ENCODE results near the gene PKN1. TPM values are rescaled to one million over a fixed set of nuclear protein-coding genes. Genes with fewer than 3 reads are reported as not detected.

Gene PKN1
- total and polyA plus RNA-seq, 2 of the 13 experiments (the other 11 are each of a cell fraction or from before 2014, with no cell fraction given): 45.7 to 54.5 TPM

DNA sequence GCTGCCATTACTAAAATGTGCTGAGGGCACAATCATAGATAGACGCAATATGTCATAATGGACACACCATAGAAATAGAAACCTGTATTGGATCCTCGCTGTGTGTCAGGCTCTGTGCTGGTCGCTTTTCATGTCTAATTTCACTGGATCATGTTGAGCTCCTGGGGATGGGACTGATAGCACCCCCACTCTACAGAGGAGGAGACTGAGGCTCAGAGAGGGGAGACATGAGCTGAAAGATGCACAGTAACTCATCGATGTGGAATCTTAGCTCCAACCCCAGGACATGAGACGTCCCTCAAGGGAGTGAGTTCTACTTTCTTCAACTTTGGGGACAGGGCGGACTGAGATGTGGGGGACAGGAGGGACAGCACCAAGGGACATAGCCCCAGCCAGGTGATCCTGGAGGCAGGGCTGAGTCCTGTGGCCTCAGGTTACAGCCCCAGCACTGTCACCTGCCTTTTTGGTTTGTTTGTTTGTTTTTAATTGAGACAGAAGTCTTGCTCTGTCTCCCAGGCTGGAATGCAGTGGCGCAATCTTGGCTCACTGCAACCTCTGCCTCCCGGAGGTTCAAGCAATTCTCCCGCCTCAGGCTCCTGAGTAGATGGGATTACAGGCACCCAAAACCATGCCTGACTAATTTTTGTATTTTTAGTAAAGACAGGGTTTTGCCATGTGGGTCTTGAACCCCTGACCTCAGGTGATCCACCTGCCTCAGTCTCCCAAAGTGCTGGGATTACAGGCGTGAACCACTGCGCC, 69.4 kb downstream of the PKN1 start (continued):
- 0 out of 2 replicates have a peak, but pooled peaks have one; percentile 29 for TF ChIP-seq NR2F6 (IDR thresholded peaks at IDR 0.05)
- TF ChIP-seq NR2F6 (CRISPR knock-in tag; IDR thresholded peaks at IDR 0.05): 0 out of 2 replicates have a peak, but pooled peaks have one; percentile 27
- no peak for TF ChIP-seq SRSF9 (IDR thresholded peaks at IDR 0.05; ENCODE audit: borderline replicate concordance, insufficient read depth, low read depth, low read length, poor library complexity, severe bottlenecking)
- no peak for TF ChIP-seq SP4 (CRISPR knock-in tag; IDR thresholded peaks at IDR 0.05)
- TF ChIP-seq, protein P1, sequence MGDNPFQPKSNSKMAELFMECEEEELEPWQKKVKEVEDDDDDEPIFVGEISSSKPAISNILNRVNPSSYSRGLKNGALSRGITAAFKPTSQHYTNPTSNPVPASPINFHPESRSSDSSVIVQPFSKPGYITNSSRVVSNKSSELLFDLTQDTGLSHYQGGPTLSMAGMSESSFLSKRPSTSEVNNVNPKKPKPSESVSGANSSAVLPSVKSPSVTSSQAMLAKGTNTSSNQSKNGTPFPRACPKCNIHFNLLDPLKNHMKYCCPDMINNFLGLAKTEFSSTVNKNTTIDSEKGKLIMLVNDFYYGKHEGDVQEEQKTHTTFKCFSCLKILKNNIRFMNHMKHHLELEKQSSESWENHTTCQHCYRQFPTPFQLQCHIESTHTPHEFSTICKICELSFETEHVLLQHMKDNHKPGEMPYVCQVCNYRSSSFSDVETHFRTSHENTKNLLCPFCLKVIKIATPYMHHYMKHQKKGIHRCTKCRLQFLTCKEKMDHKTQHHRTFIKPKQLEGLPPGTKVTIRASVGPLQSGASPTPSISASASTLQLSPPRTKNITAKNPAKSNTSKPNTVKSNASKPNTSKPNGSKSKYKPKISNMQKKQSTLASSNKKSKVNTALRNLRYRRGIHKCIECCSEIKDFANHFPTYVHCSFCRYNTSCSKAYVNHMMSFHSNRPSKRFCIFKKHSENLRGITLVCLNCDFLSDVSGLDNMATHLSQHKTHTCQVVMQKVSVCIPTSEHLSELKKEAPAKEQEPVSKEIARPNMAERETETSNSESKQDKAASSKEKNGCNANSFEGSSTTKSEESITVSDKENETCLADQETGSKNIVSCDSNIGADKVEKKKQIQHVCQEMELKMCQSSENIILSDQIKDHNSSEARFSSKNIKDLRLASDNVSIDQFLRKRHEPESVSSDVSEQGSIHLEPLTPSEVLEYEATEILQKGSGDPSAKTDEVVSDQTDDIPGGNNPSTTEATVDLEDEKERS (CRISPR knock-in tag; IDR thresholded peaks at IDR 0.05): peak; percentile 24; the same call in 1 of the 2 replicates
- TF ChIP-seq RBFOX2 (IDR thresholded peaks at IDR 0.05; ENCODE audit: low read depth, low read length): no peak
- no peak for TF ChIP-seq ZNF672 (CRISPR knock-in tag; IDR thresholded peaks at IDR 0.05)
- TF ChIP-seq HMGA1 (CRISPR knock-in tag; conservative IDR thresholded peaks at IDR 0.05): no peak
- no peak for TF ChIP-seq MAFG (CRISPR knock-in tag; IDR thresholded peaks at IDR 0.05)
- TF ChIP-seq, protein P2, sequence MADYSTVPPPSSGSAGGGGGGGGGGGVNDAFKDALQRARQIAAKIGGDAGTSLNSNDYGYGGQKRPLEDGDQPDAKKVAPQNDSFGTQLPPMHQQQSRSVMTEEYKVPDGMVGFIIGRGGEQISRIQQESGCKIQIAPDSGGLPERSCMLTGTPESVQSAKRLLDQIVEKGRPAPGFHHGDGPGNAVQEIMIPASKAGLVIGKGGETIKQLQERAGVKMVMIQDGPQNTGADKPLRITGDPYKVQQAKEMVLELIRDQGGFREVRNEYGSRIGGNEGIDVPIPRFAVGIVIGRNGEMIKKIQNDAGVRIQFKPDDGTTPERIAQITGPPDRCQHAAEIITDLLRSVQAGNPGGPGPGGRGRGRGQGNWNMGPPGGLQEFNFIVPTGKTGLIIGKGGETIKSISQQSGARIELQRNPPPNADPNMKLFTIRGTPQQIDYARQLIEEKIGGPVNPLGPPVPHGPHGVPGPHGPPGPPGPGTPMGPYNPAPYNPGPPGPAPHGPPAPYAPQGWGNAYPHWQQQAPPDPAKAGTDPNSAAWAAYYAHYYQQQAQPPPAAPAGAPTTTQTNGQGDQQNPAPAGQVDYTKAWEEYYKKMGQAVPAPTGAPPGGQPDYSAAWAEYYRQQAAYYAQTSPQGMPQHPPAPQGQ (CRISPR knock-in tag; IDR thresholded peaks at IDR 0.05; ENCODE audit: borderline replicate concordance): no peak
- no peak for TF ChIP-seq POLR2AphosphoS5 (IDR thresholded peaks at IDR 0.05; ENCODE audit: low read depth, low read length)
- TF ChIP-seq SALL1 (CRISPR knock-in tag; IDR thresholded peaks at IDR 0.05): peak; percentile 57
- TF ChIP-seq ZNF777 (CRISPR knock-in tag; IDR thresholded peaks at IDR 0.05): no peak
- TF ChIP-seq KMT2A (CRISPR knock-in tag; IDR thresholded peaks at IDR 0.05): no peak
- peak; percentile 27; the same call in 1 of the 2 replicates for TF ChIP-seq BCL6 (CRISPR knock-in tag; IDR thresholded peaks at IDR 0.05)
- no peak for TF ChIP-seq MTF1 (CRISPR knock-in tag; IDR thresholded peaks at IDR 0.05)
- TF ChIP-seq, protein P3, sequence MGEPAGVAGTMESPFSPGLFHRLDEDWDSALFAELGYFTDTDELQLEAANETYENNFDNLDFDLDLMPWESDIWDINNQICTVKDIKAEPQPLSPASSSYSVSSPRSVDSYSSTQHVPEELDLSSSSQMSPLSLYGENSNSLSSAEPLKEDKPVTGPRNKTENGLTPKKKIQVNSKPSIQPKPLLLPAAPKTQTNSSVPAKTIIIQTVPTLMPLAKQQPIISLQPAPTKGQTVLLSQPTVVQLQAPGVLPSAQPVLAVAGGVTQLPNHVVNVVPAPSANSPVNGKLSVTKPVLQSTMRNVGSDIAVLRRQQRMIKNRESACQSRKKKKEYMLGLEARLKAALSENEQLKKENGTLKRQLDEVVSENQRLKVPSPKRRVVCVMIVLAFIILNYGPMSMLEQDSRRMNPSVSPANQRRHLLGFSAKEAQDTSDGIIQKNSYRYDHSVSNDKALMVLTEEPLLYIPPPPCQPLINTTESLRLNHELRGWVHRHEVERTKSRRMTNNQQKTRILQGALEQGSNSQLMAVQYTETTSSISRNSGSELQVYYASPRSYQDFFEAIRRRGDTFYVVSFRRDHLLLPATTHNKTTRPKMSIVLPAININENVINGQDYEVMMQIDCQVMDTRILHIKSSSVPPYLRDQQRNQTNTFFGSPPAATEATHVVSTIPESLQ (CRISPR knock-in tag; conservative IDR thresholded peaks at IDR 0.05): no peak
- TF ChIP-seq, protein P4, sequence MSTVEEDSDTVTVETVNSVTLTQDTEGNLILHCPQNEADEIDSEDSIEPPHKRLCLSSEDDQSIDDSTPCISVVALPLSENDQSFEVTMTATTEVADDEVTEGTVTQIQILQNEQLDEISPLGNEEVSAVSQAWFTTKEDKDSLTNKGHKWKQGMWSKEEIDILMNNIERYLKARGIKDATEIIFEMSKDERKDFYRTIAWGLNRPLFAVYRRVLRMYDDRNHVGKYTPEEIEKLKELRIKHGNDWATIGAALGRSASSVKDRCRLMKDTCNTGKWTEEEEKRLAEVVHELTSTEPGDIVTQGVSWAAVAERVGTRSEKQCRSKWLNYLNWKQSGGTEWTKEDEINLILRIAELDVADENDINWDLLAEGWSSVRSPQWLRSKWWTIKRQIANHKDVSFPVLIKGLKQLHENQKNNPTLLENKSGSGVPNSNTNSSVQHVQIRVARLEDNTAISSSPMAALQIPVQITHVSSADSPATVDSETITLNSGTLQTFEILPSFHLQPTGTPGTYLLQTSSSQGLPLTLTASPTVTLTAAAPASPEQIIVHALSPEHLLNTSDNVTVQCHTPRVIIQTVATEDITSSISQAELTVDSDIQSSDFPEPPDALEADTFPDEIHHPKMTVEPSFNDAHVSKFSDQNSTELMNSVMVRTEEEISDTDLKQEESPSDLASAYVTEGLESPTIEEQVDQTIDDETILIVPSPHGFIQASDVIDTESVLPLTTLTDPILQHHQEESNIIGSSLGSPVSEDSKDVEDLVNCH (CRISPR knock-in tag; IDR thresholded peaks at IDR 0.05): no peak
- TF ChIP-seq PAWR (CRISPR knock-in tag; IDR thresholded peaks at IDR 0.05; ENCODE audit: borderline replicate concordance): no peak
- TF ChIP-seq, protein P5, sequence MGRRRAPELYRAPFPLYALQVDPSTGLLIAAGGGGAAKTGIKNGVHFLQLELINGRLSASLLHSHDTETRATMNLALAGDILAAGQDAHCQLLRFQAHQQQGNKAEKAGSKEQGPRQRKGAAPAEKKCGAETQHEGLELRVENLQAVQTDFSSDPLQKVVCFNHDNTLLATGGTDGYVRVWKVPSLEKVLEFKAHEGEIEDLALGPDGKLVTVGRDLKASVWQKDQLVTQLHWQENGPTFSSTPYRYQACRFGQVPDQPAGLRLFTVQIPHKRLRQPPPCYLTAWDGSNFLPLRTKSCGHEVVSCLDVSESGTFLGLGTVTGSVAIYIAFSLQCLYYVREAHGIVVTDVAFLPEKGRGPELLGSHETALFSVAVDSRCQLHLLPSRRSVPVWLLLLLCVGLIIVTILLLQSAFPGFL (CRISPR knock-in tag; IDR thresholded peaks at IDR 0.05): no peak

Measured in HepG2 (cell line).